Activated naive CD4-positive, alpha-beta T cell treated with anti-CD3 and anti-CD28 coated beads, Interleukin-2, amount 10 ng/mL, durations not matched to agents 5 hours and 36 hours (primary cell): ENCODE results near the gene APOBEC3C. TPM values are rescaled to one million over a fixed set of nuclear protein-coding genes. Genes with fewer than 3 reads are reported as not detected.

Experiments used
- total RNA-seq, 2 experiments: library from RNA; stranded (reverse); gene quantifications; one replicate each; pipeline ENCODE4 v1.2.3, GENCODE V29; 2021

The APOBEC3C gene
- total RNA-seq = 100 to 1,000 TPM in 1 of 2 experiments, 10 to 100 TPM in 1; 99.8 to 104 TPM

DNA sequence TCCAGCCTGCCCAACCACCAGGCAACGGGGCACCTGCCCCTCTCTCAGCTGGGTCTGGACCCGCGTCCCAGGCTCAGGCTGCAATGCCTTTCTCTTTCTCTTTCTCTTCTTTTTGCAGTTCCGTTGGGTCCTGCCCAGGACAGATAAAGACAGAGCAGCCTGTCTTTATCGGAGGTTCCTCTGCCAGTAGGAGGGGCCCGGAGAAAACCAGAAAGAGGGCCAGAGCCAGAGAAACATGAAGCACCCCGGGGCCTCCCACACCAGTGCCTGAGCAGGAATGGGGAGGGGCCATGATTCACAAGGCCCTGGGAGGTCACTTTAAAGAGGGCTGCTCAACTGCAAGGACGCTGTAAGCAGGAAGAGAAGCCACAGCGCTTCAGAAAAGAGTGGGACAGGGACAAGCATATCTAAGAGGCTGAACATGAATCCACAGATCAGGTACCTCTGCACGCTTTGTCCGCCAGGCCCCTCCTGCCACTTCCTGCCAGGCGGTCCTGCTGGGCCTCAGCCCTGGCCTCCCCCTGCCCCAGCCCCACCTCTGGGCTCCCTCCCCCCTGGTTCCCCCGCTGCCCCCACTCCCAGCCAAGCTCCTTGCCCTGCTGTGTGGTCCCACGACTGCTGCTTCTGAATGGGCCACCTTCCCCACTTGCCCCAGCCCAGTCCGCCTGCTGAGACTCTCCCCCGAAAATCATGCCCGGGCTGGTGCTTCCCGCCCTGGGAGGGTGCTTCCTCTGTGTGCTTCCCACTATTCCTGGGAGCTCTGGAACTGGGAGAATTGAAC lies at the start of gene APOBEC3C:
APOBEC3C (plus strand) TSS at position 316 of the 781 bp plus-strand sequence; CDS start at position 422, 106 bp downstream.

GRCh38 chr22:38981992-38982927 lies 31.8 kb upstream of the APOBEC3C start, which contains the start of gene APOBEC3B:
Gene APOBEC3B (plus strand): TSS chr22:38982347. CDS start chr22:38982454, 107 bp downstream.

DNA sequence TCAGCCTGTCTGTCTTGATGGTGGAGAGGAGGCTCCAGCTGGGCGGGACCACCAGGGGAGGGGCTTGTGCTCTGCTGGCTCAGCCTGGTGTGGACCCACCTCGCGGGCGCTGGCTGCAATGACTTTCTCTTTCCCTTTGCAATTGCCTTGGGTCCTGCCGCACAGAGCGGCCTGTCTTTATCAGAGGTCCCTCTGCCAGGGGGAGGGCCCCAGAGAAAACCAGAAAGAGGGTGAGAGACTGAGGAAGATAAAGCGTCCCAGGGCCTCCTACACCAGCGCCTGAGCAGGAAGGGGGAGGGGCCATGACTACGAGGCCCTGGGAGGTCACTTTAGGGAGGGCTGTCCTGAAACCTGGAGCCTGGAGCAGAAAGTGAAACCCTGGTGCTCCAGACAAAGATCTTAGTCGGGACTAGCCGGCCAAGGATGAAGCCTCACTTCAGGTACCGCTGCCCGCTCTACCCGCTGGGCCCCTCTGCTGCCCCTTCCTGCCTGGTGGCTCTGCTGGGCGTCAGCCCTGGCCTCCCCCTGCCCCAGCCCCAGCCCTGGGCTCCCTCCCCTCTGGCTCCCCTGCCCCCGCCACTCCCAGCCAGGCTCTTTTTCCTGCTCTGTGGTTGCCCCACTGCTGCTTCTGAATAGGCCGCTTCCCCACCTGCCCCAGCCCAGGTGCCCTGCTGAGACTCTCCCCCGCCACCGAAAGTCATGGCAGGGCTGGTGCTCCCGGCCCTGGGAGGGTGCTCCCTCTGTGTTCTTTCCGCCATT lies 26.7 kb downstream of the APOBEC3C start, which contains the start of gene APOBEC3F:
APOBEC3F (plus strand) TSS at position 327 of the 759 bp plus-strand sequence; CDS start at position 424, 97 bp downstream.

Other genes with a start within 250 kb of the APOBEC3C start
- gene DNAL4, start 220.1 kb upstream of the APOBEC3C start, total RNA-seq = 1 to 10 TPM; 8.2 to 8.5 TPM
- gene NPTXR, start 170.2 kb upstream of the APOBEC3C start, total RNA-seq = 1 to 10 TPM; 1.4 to 1.6 TPM
- 10 to 100 TPM; 55.7 to 57.8 TPM for gene CBX6, start 142.0 kb upstream of the APOBEC3C start, total RNA-seq
- gene APOBEC3A, start 56.6 kb upstream of the APOBEC3C start, total RNA-seq = not detected
- 10 to 100 TPM; 10.1 to 12.1 TPM for gene APOBEC3B, start 31.9 kb upstream of the APOBEC3C start, total RNA-seq
- gene APOBEC3D, start 6.9 kb downstream of the APOBEC3C start, total RNA-seq = 10 to 100 TPM; 37.9 to 39.2 TPM
- 10 to 100 TPM; 23.8 to 26.5 TPM for gene APOBEC3F, start 26.6 kb downstream of the APOBEC3C start, total RNA-seq
- gene APOBEC3G, start 63.0 kb downstream of the APOBEC3C start, total RNA-seq = 10 to 100 TPM; 71.0 to 73.3 TPM
- 10 to 100 TPM; 42.5 to 45.7 TPM for gene APOBEC3H, start 83.0 kb downstream of the APOBEC3C start, total RNA-seq
- gene CBX7, start 138.4 kb downstream of the APOBEC3C start, total RNA-seq = 10 to 100 TPM; 18.0 to 18.3 TPM
- gene PDGFB, start 230.7 kb downstream of the APOBEC3C start, total RNA-seq = 1 to 10 TPM; 1.4 to 2.4 TPM